C4-2B (cell line): Measurements from ENCODE around the gene CYSRT1.

Experiments
- ZFX ChIP-seq: fragments of 450-650 bp; IDR thresholded peaks from 2 replicates; pipeline ENCODE4 v1.6.1; 2017
- TF ChIP-seq, protein P1 (sequence below): fragments of 450-650 bp; conservative IDR thresholded peaks from 2 replicates; pipeline ENCODE4 v1.5.1; 2017; ENCODE audit warnings: mild to moderate bottlenecking

DNA sequence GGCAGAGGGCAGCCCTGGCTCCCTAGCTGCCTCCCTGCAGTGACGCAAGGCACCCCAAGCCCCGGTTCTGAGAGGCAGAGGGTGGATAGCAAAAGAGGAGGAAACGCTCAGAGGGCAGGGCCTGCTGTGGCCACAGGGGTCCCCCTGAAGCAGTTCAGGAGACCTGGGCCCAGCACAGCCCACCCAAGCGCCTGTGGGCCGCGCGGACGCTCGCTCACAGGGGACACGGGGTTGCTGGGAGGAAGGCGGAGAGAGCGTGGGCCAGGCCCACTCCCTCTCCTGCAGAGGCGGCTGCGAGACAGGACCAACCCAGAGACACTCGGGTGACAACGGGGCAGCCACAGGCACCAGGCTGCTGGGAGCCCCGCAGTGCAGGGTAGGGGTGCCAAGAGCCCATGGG lies 45.2 kb upstream of the CYSRT1 start:
- TF ChIP-seq, protein P1, sequence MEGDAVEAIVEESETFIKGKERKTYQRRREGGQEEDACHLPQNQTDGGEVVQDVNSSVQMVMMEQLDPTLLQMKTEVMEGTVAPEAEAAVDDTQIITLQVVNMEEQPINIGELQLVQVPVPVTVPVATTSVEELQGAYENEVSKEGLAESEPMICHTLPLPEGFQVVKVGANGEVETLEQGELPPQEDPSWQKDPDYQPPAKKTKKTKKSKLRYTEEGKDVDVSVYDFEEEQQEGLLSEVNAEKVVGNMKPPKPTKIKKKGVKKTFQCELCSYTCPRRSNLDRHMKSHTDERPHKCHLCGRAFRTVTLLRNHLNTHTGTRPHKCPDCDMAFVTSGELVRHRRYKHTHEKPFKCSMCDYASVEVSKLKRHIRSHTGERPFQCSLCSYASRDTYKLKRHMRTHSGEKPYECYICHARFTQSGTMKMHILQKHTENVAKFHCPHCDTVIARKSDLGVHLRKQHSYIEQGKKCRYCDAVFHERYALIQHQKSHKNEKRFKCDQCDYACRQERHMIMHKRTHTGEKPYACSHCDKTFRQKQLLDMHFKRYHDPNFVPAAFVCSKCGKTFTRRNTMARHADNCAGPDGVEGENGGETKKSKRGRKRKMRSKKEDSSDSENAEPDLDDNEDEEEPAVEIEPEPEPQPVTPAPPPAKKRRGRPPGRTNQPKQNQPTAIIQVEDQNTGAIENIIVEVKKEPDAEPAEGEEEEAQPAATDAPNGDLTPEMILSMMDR = no peak
- no peak for TF ChIP-seq ZFX
